Measurements from ENCODE around the gene SMAD1.

The SMAD1 gene

DNA sequence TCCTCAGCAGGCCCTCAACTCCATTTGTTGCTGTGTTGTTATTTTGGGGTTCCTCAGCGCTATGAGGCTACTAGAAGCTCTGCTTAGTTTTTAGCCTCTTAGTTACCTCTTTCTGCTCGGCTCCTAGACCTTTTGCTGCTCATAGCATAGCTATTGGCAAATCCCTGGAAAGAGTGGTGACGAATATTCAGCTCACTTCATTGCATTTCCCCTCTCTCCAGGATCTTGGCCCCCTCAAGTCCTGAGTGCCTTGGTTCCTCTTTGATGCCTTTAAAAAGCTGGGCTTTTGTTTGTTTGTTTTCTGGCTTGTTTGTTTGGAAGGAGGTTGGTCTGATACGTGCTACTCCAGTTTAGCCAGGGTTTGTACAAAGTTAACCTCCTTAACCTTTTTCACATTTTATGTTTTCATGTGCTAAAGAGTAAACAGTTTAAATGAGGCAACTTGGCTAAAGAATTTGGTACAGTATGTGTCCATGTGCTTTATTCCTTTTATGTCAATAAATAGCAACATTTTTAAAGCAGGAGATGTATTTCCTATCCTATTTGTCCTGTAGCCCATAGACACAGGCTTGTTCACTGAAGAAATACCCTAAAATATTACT is 31.5 kb downstream of the SMAD1 start:
- DNase-seq (ENCODE audit: extremely low read depth, low read depth), result no peak
- H3K4me3 ChIP-seq (replicated peaks; ENCODE audit: low read depth, low read length), result no peak overlapping the region
- TF ChIP-seq, protein P1, sequence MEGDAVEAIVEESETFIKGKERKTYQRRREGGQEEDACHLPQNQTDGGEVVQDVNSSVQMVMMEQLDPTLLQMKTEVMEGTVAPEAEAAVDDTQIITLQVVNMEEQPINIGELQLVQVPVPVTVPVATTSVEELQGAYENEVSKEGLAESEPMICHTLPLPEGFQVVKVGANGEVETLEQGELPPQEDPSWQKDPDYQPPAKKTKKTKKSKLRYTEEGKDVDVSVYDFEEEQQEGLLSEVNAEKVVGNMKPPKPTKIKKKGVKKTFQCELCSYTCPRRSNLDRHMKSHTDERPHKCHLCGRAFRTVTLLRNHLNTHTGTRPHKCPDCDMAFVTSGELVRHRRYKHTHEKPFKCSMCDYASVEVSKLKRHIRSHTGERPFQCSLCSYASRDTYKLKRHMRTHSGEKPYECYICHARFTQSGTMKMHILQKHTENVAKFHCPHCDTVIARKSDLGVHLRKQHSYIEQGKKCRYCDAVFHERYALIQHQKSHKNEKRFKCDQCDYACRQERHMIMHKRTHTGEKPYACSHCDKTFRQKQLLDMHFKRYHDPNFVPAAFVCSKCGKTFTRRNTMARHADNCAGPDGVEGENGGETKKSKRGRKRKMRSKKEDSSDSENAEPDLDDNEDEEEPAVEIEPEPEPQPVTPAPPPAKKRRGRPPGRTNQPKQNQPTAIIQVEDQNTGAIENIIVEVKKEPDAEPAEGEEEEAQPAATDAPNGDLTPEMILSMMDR (IDR thresholded peaks at IDR 0.05; ENCODE audit: low read depth, low read length, missing control alignments), result no peak

DNA sequence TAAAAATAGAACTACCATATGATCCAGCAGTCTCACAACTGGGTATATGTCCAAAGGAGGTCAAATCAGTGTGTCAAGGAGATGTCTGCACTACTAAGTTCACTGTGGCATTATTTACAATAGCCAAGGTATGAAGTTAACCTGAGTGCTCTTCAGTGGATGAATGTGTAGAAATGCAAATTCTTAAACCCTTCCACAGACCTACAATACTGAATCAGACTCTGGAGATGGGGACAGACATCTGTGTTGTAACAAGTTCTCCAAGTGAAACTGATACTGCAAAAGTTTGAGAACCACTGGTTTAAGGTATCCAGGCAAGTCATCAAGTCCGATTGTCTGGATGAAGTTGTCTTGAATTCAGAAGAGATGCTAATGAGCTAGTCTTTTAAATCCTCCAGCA is 38.5 kb downstream of the SMAD1 start:
- H3K4me3 ChIP-seq (replicated peaks; ENCODE audit: low read depth, low read length), result no peak overlapping the region
- DNase-seq (ENCODE audit: extremely low read depth, low read depth), result no peak
- TF ChIP-seq, protein P1 (IDR thresholded peaks at IDR 0.05; ENCODE audit: low read depth, low read length, missing control alignments), result no peak

DNA sequence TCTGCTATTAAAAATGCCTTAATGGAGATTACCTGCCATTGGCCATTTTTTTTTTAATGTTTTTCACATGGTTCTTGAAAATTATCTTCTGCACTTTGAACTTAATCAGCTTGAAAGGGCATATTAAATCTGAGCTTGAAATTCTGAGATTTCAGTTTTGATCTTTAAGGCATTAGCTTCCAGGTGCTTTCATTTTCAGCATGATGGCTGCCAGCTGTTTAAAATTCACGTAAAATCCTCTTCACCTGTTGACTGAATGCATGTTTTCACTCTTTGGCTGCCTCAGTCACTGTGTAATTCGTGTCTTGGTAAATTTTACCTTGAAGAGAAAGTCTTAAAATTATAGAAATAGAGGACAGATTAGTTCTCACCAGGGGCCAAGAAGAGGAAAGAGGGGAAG is 39.6 kb downstream of the SMAD1 start:
- H3K4me3 ChIP-seq (replicated peaks; ENCODE audit: low read depth, low read length), result no peak overlapping the region
- TF ChIP-seq, protein P1 (IDR thresholded peaks at IDR 0.05; ENCODE audit: low read depth, low read length, missing control alignments), result no peak
- no peak for DNase-seq (ENCODE audit: extremely low read depth, low read depth)

DNA sequence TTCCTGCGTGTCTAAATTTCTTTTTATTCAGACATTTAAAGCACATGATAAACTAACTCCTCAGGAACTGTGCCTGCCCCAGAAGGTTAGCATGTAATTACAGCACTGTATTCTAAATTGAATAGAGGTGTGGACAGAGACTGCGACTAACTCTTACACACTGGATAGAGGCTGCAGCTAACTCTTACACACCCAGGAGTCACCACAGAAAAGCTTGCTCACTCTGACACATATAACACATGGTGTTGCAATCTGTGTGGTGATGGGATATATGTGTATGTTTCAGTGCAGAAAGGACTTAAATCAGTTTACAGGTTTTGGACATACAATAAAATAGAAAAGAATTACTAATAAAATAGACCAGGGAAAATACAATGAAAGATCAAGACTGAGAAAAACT is 41.5 kb downstream of the SMAD1 start:
- TF ChIP-seq, protein P1 (IDR thresholded peaks at IDR 0.05; ENCODE audit: low read depth, low read length, missing control alignments), result no peak
- no peak for DNase-seq (ENCODE audit: extremely low read depth, low read depth)
- H3K4me3 ChIP-seq (replicated peaks; ENCODE audit: low read depth, low read length), result no peak overlapping the region

DNA sequence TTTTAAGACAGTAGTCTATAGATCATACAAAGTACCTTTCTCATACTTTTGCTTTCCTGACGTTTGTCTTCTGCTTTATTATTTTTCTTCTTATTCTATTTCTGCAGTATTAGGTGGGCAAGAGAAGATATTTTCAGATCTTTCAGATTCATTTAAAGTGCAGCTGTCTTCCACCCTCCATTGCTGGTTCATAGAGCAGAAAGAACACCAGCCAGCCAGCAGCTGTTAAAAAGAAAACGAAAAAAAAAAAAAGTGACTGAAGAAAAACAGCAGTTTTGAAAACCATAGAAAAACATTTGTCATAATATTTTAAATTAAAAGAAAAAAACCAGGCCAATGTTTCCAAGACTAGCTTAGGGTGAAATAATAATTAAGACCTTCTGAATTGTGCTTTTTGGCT is 42.9 kb downstream of the SMAD1 start:
- no peak for DNase-seq (ENCODE audit: extremely low read depth, low read depth)
- TF ChIP-seq, protein P1 (IDR thresholded peaks at IDR 0.05; ENCODE audit: low read depth, low read length, missing control alignments), result no peak

DNA sequence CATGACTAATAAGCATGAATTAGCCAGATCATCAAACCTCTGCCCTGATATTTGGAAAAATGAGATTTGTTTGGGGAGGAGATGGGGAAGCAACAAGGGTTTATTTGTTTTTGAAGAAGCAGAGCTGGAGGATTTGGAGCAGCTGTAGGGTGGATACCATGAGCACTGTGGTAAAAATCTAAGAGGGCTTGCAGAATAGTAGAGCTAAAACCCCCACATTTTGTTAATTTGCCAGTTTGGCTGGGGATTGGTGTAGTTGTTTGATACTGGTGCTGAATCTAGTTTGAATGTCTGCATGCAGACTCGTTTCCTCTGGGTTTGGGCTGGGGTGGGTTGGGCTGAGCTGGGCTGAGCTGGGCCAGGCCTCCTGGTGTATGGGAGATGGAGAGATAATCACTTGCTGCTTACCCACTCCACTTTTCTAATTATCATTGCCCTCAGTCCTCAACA is 43.7 kb downstream of the SMAD1 start:
- H3K4me3 ChIP-seq (replicated peaks; ENCODE audit: low read depth, low read length), result no peak overlapping the region
- TF ChIP-seq, protein P1 (IDR thresholded peaks at IDR 0.05; ENCODE audit: low read depth, low read length, missing control alignments), result no peak
- no peak for DNase-seq (ENCODE audit: extremely low read depth, low read depth)

More for the DNA sequence above, 42.9 kb downstream of the SMAD1 start:
- no peak overlapping the region for H3K4me3 ChIP-seq (replicated peaks; ENCODE audit: low read depth, low read length)

DNA sequence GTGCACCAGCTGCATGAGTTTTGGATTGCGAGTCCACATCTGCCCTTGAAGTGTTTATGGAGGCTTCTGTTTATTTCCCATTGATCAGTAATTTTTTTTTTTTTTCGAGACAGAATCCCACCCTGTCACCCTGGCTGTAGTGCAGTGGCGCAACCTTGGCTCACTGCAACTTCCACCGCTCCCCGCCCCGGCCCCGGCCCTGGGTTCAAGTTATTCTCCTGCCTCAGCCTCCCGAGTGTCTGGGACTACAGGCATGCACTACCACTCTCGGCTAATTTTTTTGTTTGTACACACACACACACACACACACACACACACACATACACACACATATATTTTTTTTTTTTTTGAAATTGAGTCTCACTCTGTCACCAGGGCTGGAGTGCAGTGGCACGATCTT is 46.1 kb downstream of the SMAD1 start:
- DNase-seq (ENCODE audit: extremely low read depth, low read depth), result no peak
- TF ChIP-seq, protein P1 (IDR thresholded peaks at IDR 0.05; ENCODE audit: low read depth, low read length, missing control alignments), result no peak
- H3K4me3 ChIP-seq (replicated peaks; ENCODE audit: low read depth, low read length), result no peak overlapping the region

Data from HFF-Myc (cell line).